IPS-20b (cell line): ENCODE data around the gene ALKBH4.

Experiments
- H3K27ac ChIP-seq: one replicate; pipeline ENCODE4 v1.5.1; 2013; ENCODE audit warnings: low read length
- H3K27me3 ChIP-seq: 2 replicates; pipeline ENCODE4 v1.6.1; 2013; ENCODE audit warnings: mild to moderate bottlenecking, low read length, inconsistent platforms; ENCODE audit not compliant: insufficient read depth
- H3K36me3 ChIP-seq: 2 replicates; pipeline ENCODE4 v1.6.1; 2013; ENCODE audit warnings: low read depth, mild to moderate bottlenecking, inconsistent platforms, low read length, moderate library complexity; ENCODE audit not compliant: insufficient read depth
- H3K4me1 ChIP-seq: 2 replicates; pipeline ENCODE4 v1.6.1; 2013; ENCODE audit warnings: mild to moderate bottlenecking, control low read depth, inconsistent platforms, low read length, moderate library complexity; ENCODE audit not compliant: insufficient read depth
- H3K4me3 ChIP-seq: 2 replicates; pipeline ENCODE4 v1.5.1; 2013; ENCODE audit warnings: mild to moderate bottlenecking, low read length, inconsistent platforms
- H3K9ac ChIP-seq: 2 replicates; pipeline ENCODE4 v1.6.1; 2013; ENCODE audit warnings: low read depth, mild to moderate bottlenecking, inconsistent platforms, low read length, moderate library complexity
- H3K9me3 ChIP-seq: 2 replicates; pipeline ENCODE4 v1.6.1; 2013; ENCODE audit warnings: mild to moderate bottlenecking, low read depth, low read length, inconsistent platforms; ENCODE audit not compliant: insufficient read depth

The ALKBH4 gene

GRCh38 chr7:102447311-102447710, 17.4 kb downstream of the ALKBH4 start:
- no peaks in the 10 kb centered on the region for H3K27me3 ChIP-seq
- H3K4me1 ChIP-seq: peaks cover 2% of the 10 kb centered on the region; the same call in 1 of the 2 replicates
- H3K9ac ChIP-seq: no peak overlapping the region
- no peak overlapping the region for H3K27ac ChIP-seq
- 0 out of 2 replicates have a peak, but pooled peaks cover 6% of the 10 kb centered on the region for H3K36me3 ChIP-seq
- no peaks in the 10 kb centered on the region for H3K9me3 ChIP-seq
- no peak overlapping the region for H3K4me3 ChIP-seq

GRCh38 chr7:102446387-102447156, 18.1 kb downstream of the ALKBH4 start:
- Histone ChIP-seq H3K9ac (no peak overlapping the region), H3K27ac (no peak overlapping the region), H3K4me1 (peaks cover 6% of the 10 kb centered on the region; the same call in 1 of the 2 replicates), H3K4me3 (no peak overlapping the region), H3K36me3 (0 out of 2 replicates have a peak, but pooled peaks cover 6% of the 10 kb centered on the region), H3K27me3 (no peaks in the 10 kb centered on the region), H3K9me3 (no peaks in the 10 kb centered on the region)

- Histone ChIP-seq H3K4me1 (peaks cover 6% of the 10 kb centered on the region; the same call in 1 of the 2 replicates), H3K9me3 (no peaks in the 10 kb centered on the region), H3K27me3 (no peaks in the 10 kb centered on the region), H3K9ac (no peak overlapping the region), H3K4me3 (no peak overlapping the region), H3K27ac (no peak overlapping the region), H3K36me3 (0 out of 2 replicates have a peak, but pooled peaks cover 6% of the 10 kb centered on the region)
Observed at GRCh38 chr7:102445674-102446071, 19.0 kb downstream of the ALKBH4 start.

- Histone ChIP-seq H3K9me3 (no peaks in the 10 kb centered on the region), H3K36me3 (0 out of 2 replicates have a peak, but pooled peaks cover 6% of the 10 kb centered on the region), H3K4me3 (no peak overlapping the region), H3K9ac (no peak overlapping the region), H3K27me3 (no peaks in the 10 kb centered on the region), H3K27ac (no peak overlapping the region), H3K4me1 (peaks cover 6% of the 10 kb centered on the region; the same call in 1 of the 2 replicates)
Observed at GRCh38 chr7:102444961-102445673, 19.5 kb downstream of the ALKBH4 start.

- Histone ChIP-seq H3K4me3 (no peak overlapping the region), H3K27ac (no peak overlapping the region), H3K27me3 (no peaks in the 10 kb centered on the region), H3K4me1 (peaks cover 6% of the 10 kb centered on the region; the same call in 1 of the 2 replicates), H3K9ac (peak overlapping the region; percentile 21), H3K9me3 (no peaks in the 10 kb centered on the region), H3K36me3 (no peaks in the 10 kb centered on the region)
Observed at GRCh38 chr7:102439963-102440795, 24.5 kb downstream of the ALKBH4 start.

- no peaks in the 10 kb centered on the region; the same call in 1 of the 2 replicates for H3K4me1 ChIP-seq
- H3K9ac ChIP-seq: no peak overlapping the region
Observed at GRCh38 chr7:102436118-102436517, 28.5 kb downstream of the ALKBH4 start.

GRCh38 chr7:102434039-102434486, 30.6 kb downstream of the ALKBH4 start:
- Histone ChIP-seq H3K27ac (no peak overlapping the region), H3K9ac (peak overlapping the region; percentile 69; the same call in 1 of the 2 replicates)

More at GRCh38 chr7:102436118-102436517, 28.5 kb downstream of the ALKBH4 start:
- no peaks in the 10 kb centered on the region for H3K9me3 ChIP-seq
- H3K4me3 ChIP-seq: no peak overlapping the region
- H3K27ac ChIP-seq: no peak overlapping the region
- H3K27me3 ChIP-seq: no peaks in the 10 kb centered on the region
- no peaks in the 10 kb centered on the region for H3K36me3 ChIP-seq

GRCh38 chr7:102433219-102434038, 31.2 kb downstream of the ALKBH4 start, which contains the start of gene ORAI2:
Gene ORAI2 (plus strand): TSS chr7:102433575. CDS start chr7:102438957, 5,382 bp downstream.
- H3K4me1 ChIP-seq: no peaks in the 10 kb centered on the region; the same call in 1 of the 2 replicates
- no peak within 1 kb of the TSS for H3K27ac ChIP-seq
- H3K9me3 ChIP-seq: no peaks in the 10 kb centered on the region
- no peaks in the 10 kb centered on the region for H3K36me3 ChIP-seq
- H3K4me3 ChIP-seq: peak within 1 kb of the TSS; percentile 87
- H3K9ac ChIP-seq: peak within 1 kb of the TSS; percentile 69; the same call in 1 of the 2 replicates
- no peaks in the 10 kb centered on the region for H3K27me3 ChIP-seq

More at GRCh38 chr7:102434039-102434486, 30.6 kb downstream of the ALKBH4 start:
- no peaks in the 10 kb centered on the region for H3K9me3 ChIP-seq
- H3K27me3 ChIP-seq: no peaks in the 10 kb centered on the region
- H3K4me3 ChIP-seq: peak overlapping the region; percentile 87
- no peaks in the 10 kb centered on the region; the same call in 1 of the 2 replicates for H3K4me1 ChIP-seq
- H3K36me3 ChIP-seq: no peaks in the 10 kb centered on the region

- Histone ChIP-seq H3K9me3 (no peaks in the 10 kb centered on the region), H3K4me3 (peak overlapping the region; percentile 87; the same call in 1 of the 2 replicates), H3K36me3 (0 out of 2 replicates have a peak, but pooled peaks cover 1% of the 10 kb centered on the region), H3K4me1 (no peaks in the 10 kb centered on the region; the same call in 1 of the 2 replicates), H3K9ac (peak overlapping the region; percentile 59; the same call in 1 of the 2 replicates), H3K27me3 (no peaks in the 10 kb centered on the region), H3K27ac (no peak overlapping the region)
Observed at GRCh38 chr7:102432442-102433218, 32.0 kb downstream of the ALKBH4 start.
